Renal cortical epithelial cell (primary cell): ENCODE measurements around the gene COL21A1. TPM values are rescaled to one million over a fixed set of nuclear protein-coding genes. Genes with fewer than 3 reads are reported as not detected.

Experiments used
- DNase-seq: peaks from one replicate; pipeline ENCODE4 v3.0.0-alpha.2; 2011; ENCODE audit warnings: low read depth
- total RNA-seq: library from RNA; depleted of rRNA; stranded (reverse); fragments of >200 nt; gene quantifications from 2 replicates; pipeline ENCODE4 v1.2.3, GENCODE V29; 2014

COL21A1 gene
- total RNA-seq, 1 donor from 2014 or later, result 0.50 TPM

DNA sequence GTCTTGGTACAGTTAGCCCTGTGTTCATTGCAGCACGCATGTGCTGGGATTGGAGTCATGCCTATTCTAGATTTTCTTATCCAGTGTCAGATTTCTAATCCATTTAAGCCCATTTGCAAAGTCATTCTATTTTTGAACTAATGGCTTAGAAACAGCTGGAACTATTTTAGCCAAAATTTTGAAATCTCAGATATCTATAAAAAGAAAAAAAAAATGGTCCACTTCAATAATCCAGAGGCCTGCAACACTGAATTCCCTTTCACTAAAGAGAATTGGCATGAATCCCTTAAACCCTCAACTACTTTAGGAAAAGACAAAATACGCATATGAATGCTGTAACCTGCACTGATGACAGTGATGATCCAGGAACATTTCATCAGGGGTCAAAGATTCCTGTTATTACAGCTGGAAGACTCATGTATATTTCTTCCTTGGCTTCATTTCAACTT, 1.5 kb downstream of the COL21A1 start:
- DNase-seq, result no peak

DNA sequence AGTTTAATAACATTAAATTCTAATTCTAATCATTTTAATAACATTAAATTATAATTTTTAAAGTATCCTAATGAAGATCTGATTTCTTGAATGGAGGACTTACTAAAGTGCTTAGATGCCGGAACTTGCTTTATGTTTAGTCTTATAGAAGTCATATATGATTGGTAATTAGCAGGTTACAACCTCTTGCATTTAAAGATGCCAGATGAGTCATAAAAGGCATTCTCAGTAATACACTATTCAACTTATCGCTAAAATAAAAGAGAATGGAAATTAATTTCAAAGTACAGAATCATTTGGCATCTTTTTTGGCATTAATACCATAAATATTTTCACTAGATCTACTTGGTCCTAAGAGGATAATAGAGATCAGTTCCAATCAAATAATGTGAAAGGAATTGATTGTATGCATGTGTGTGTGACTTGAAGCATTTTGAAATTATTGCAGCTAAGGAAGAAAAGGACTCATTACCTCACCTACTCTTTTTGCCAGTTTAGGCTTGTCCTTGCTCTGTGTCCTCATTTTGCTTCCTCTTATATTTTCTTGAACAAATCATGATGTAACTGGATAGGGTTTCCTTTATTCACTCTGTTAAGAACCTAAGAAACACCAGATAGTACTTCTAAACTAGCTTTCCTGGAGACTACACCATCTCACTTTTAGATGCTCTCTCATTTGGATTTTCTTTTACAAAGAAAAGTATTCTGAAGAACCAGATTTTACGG, 2.7 kb downstream of the COL21A1 start:
- no peak for DNase-seq

DNA sequence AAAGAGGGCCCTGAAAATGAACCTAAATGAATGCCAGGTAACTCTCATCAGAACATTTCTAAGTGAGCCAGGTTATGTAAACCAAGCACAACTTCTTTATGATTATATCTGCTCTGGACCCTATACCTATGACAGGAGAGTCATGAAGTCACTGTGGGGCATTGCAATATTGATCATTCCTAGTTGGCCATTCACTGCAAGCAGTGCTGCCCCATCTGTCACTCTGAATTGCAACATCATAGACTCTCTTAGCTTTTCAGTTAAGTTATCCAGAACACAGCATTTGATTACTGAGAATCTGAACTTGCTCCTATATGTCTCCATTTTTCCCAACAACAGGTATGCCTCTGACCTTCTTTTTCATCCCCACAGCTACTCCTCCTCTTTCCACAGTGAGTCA, 3.3 kb downstream of the COL21A1 start:
- no peak for DNase-seq

GRCh38 chr6:56243518-56244070, 3.8 kb downstream of the COL21A1 start:
- DNase-seq, result no peak

- DNase-seq, result peak; percentile 34
Measured at GRCh38 chr6:56242346-56242745, 5.0 kb downstream of the COL21A1 start.

DNA sequence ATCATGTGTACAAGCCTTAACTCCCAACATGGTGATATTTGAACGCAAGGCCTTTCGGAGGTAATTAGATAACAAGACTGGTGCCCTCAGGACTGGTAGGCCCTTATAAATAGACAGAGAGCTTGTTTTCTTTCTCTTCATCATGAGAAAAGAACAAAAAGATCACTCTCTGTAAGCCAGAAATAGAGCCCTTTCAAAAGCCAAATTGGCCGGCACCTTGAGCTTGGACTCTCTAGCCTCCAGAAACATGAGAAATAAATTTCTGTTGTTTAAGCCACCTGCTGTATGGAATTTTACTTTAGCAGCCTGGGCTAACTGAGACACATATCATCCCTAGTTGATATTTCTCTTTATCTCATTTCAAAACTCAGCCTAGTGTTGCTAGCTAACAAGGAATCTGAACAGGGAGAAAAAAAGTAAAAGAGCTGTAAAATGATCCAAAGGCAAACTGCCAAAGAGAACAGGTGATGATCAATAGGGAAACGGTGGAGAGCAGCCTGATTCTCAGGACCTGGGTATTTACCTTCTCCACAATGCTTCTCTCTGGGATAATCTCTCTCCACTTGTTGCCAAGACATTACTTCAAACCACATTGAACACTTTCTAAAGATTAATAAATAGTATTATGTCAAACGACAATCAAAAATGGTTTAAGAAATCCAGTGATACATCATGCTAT, 6.1 kb downstream of the COL21A1 start:
- no peak for DNase-seq

GRCh38 chr6:56238352-56238751, 9.0 kb downstream of the COL21A1 start:
- no peak for DNase-seq

GRCh38 chr6:56235245-56235644, 12.1 kb downstream of the COL21A1 start:
- peak; percentile 27 for DNase-seq

GRCh38 chr6:56232436-56232835, 14.9 kb downstream of the COL21A1 start:
- no peak for DNase-seq

GRCh38 chr6:56231827-56232226, 15.6 kb downstream of the COL21A1 start:
- no peak for DNase-seq

- DNase-seq, result no peak
Measured at GRCh38 chr6:56230976-56231566, 16.3 kb downstream of the COL21A1 start.

- no peak for DNase-seq
Measured at GRCh38 chr6:56227071-56227879, 20.1 kb downstream of the COL21A1 start.

DNA sequence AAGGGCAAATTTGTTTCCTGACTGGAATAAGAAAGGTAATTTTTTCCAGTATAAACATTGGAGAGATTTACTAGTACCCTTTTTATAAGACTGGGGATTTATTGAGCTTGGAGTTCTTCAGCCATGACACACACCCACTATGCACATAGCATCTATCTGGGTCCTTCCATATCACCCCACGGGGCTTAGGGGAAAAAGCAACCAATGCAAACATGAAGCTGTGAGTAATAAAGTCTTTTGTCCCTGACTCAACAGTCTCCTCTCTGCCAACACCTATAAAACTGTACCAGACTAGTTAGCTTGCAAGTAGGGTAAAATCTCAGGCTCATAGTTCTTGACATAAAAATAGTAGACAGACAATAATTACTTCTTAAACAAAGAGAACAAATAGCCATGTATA, 23.4 kb downstream of the COL21A1 start:
- peak; percentile 83 for DNase-seq

GRCh38 chr6:56222499-56222898, 24.9 kb downstream of the COL21A1 start:
- no peak for DNase-seq

DNA sequence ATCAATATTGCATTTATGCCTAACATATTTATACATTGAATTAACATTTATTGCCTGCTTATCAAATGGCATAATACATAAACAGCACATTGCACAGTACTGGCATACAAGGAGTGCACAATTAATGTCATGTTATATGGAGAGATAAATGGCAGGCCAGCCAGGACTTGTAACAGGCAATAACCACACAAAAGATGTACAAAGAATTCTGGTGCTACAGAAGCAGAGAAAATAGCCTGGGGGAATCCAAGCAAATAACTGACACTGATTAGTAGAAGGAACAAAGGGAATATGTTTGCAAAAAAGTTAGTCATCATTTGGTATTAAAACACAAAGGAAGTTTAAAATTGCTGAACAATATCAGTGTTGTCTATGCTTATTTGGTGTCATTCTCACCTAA, 27.3 kb downstream of the COL21A1 start:
- peak; percentile 61 for DNase-seq

GRCh38 chr6:56214703-56215101, 32.7 kb downstream of the COL21A1 start:
- no peak for DNase-seq

GRCh38 chr6:56214041-56214702, 33.2 kb downstream of the COL21A1 start:
- DNase-seq, result no peak

- DNase-seq, result no peak
Measured at GRCh38 chr6:56211724-56212123, 35.7 kb downstream of the COL21A1 start.

- no peak for DNase-seq
Measured at GRCh38 chr6:56204134-56204533, 43.2 kb downstream of the COL21A1 start.

DNA sequence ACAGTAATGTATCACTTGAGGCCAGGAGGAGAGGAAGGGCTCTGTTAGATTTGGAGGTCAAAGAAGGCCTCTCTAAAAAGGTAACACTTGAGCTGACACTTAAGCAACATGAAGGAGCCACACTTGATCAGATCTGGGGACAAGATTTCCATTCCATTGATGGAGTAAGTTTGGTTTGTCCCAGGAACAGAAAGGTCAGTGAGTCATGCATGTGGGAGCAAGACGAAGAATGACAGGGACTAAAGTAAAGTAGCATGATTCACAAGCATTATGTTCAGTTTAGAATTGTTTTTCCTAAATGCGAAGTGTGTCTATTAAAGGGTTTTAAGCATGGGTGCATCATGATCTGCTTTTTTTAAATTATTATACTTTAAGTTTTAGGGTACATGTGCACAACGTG, 47.4 kb downstream of the COL21A1 start:
- DNase-seq, result peak; percentile 21

DNA sequence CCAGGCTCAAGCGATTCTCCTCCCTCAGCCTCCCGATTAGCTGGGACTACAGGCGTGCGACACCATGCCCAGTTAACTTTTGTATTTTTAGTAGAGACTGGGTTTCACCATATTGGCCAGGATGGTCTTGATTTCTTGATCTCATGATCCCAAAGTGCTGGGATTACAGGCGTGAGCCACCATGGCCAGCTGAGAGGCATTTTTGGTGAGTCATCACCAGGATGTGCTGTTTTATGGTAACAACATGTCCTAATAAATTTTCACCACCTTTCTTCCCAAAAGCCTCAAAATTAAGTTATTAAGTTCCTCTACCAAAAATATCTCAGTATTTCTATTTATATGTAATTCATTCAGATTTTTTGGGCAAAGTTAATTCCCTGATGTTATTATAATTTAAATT, 53.5 kb downstream of the COL21A1 start:
- no peak for DNase-seq
